PC-9 (cell line): Measurements from ENCODE around the gene ZNF581. TPM values are rescaled to one million over a fixed set of nuclear protein-coding genes. Genes with fewer than 3 reads are reported as not detected.

Experiments
- BruUV-seq: library from RNA; stranded (reverse); fragments of 400-500 nt; replicated peaks from 2 replicates; lab custom pipeline; 2021; lab: Mats Ljungman, UMichigan
- CTCF ChIA-PET: fragments of 300-600 bp; sonication (Branson Sonifier 250); formaldehyde crosslinking; loops from one replicate; lab custom pipeline; 2022; ENCODE audit warnings: antibody characterized with exemption; lab: Charles Lee
- POLR2A ChIA-PET: fragments of 300-600 bp; sonication (Branson Sonifier 250); formaldehyde crosslinking; loops from one replicate; lab custom pipeline; 2022; ENCODE audit warnings: antibody characterized with exemption; ENCODE audit not compliant: unreplicated experiment; lab: Charles Lee
- DNase-seq, 2 experiments: peaks; one replicate each; pipeline versions ENCODE4 v3.0.0 to v3.0.0-alpha.2; 2015 to 2022; ENCODE audit warnings: mixed read lengths in 1 of 2
- H2AFZ ChIP-seq: fragments of 200-600 bp; sonication (generic); 2 replicates; pipeline ENCODE4 v1.8.1; 2017; ENCODE audit warnings: antibody characterized with exemption
- H3F3A ChIP-seq: fragments of 200-600 bp; sonication (generic); 2 replicates; pipeline ENCODE4 v1.8.1; 2017; ENCODE audit warnings: antibody characterized with exemption, mild to moderate bottlenecking, low read depth; ENCODE audit not compliant: insufficient read depth
- H3K27ac ChIP-seq: fragments of 200-600 bp; sonication (generic); 2 replicates; pipeline ENCODE4 v1.6.1; 2016; ENCODE audit warnings: mixed run types
- H3K27me3 ChIP-seq: fragments of 200-600 bp; sonication (generic); 2 replicates; pipeline ENCODE4 v1.6.1; 2016; ENCODE audit warnings: low read depth, mixed run types; ENCODE audit not compliant: insufficient read depth
- H3K36me3 ChIP-seq: fragments of 200-600 bp; sonication (generic); 2 replicates; pipeline ENCODE4 v1.6.1; 2016; ENCODE audit warnings: low read depth, mixed run types
- H3K4me1 ChIP-seq: fragments of 200-600 bp; sonication (generic); replicated peaks from 2 replicates; pipeline ENCODE4 v1.6.1; 2016; ENCODE audit warnings: mixed run types; ENCODE audit not compliant: insufficient read depth
- H3K4me2 ChIP-seq: fragments of 200-600 bp; sonication (generic); 2 replicates; pipeline ENCODE4 v1.6.1; 2017; ENCODE audit warnings: mixed run types
- H3K4me3 ChIP-seq: fragments of 200-600 bp; sonication (generic); 2 replicates; pipeline ENCODE4 v1.6.1; 2016; ENCODE audit warnings: mixed run types
- H3K79me2 ChIP-seq: fragments of 200-600 bp; sonication (generic); 2 replicates; pipeline ENCODE4 v1.6.1; 2017; ENCODE audit warnings: low read depth, mixed run types
- H3K9me2 ChIP-seq: fragments of 200-600 bp; sonication (generic); 2 replicates; pipeline ENCODE4 v1.8.1; 2017; ENCODE audit warnings: mild to moderate bottlenecking; ENCODE audit not compliant: insufficient read depth
- H3K9me3 ChIP-seq: fragments of 200-600 bp; sonication (generic); 2 replicates; pipeline ENCODE4 v1.8.1; 2016; ENCODE audit warnings: low read depth; ENCODE audit not compliant: insufficient read depth
- H4K20me1 ChIP-seq: fragments of 200-600 bp; sonication (generic); 2 replicates; pipeline ENCODE4 v1.8.1; 2017; ENCODE audit not compliant: insufficient read depth
- CTCF ChIP-seq: fragments of 200-600 bp; sonication (generic); conservative IDR thresholded peaks from 2 replicates; pipeline ENCODE4 v1.6.1; 2017; ENCODE audit warnings: mixed run types, antibody characterized with exemption, mild to moderate bottlenecking, moderate library complexity
- EZH2 ChIP-seq: fragments of 200-600 bp; sonication (generic); IDR thresholded peaks from 2 replicates; pipeline ENCODE4 v1.8.0; 2017; ENCODE audit warnings: antibody characterized with exemption, low read depth
- intact Hi-C: fragments of 100-400 bp; cut with micrococcal nuclease; formaldehyde crosslinking; loops from one replicate; pipeline ENCODE4 v1.10.0; 2022; ENCODE audit not compliant: unreplicated experiment
- total RNA-seq: library from RNA; stranded (reverse); gene quantifications from 2 replicates; pipeline ENCODE4 v1.2.3, GENCODE V29; 2021

Gene ZNF581
- total RNA-seq, 1 experiment from 2014 or later: 53.5 TPM

DNA sequence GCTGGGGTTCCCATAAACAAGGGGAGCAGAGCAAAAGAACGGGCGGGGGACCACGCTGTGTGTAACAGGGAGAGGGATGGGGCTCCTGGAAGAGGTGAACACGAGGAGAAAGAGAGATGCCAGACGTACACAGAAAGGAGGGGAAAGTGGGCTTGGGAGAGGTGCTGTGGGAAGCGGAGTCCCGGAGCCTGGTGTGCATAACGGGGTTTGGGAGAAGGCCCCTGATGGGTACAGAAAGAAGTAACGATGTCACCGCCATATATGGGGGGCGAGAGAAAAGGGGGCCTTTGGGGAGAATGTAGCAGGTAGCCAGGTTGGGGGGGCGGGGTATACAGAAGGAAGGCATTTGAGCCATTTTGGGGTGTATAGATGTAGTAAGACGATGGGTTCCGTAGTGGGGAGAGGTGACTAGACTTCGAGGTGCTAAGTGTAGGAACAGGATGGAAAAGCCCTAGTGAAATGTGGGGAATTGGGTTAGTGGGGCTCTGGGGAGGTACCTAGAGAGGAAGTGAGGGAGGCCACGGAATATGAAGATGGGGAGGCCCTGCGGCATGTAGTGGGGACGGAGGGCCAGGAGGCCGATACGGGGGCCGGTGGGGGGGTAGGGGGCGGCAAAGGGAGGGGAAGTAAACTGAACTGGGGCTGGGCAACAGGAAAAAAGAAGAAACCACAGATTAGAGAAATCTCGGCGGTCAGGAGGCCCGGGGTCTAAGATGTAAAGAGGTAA is 1.9 kb upstream of the ZNF581 start:
- H3K79me2 ChIP-seq: peaks cover 60% of the 10 kb centered on the region
- CTCF ChIA-PET: no interaction called here
- H3K27ac ChIP-seq: 0 out of 2 replicates have a peak overlapping the region, but pooled peaks have one; percentile 40
- peaks cover 51% of the 10 kb centered on the region; the same call in 1 of the 2 replicates for H3F3A ChIP-seq
- intact Hi-C loops: no loop called here
- no peaks in the 10 kb centered on the region for H3K27me3 ChIP-seq
- H3K4me3 ChIP-seq: peak overlapping the region; percentile 66
- peak overlapping the region; percentile 90 for H3K4me2 ChIP-seq
- no TSS peak for BruUV-seq
- H4K20me1 ChIP-seq: peaks cover 5% of the 10 kb centered on the region
- no peak for DNase-seq
- no peaks in the 10 kb centered on the region for H3K9me2 ChIP-seq
- TF ChIP-seq EZH2: no peak
- no peak for TF ChIP-seq CTCF
- POLR2A ChIA-PET: interaction anchor here (0.6 kb wide), 1 partner anchor 1178 kb away, joined by 4 read pairs; the partner anchor contains the start of gene LENG9
- H3K4me1 ChIP-seq: peaks cover 10% of the 10 kb centered on the region
- H2AFZ ChIP-seq: peak overlapping the region; percentile 76
- H3K9me3 ChIP-seq: no peaks in the 10 kb centered on the region
- peaks cover 9% of the 10 kb centered on the region; the same call in 1 of the 2 replicates for H3K36me3 ChIP-seq

- Histone ChIP-seq H3K27ac (peak overlapping the region; percentile 44), H3K4me1 (peaks cover 8% of the 10 kb centered on the region), H3K4me3 (peak overlapping the region; percentile 66), H3K27me3 (no peaks in the 10 kb centered on the region), H3K79me2 (peaks cover 53% of the 10 kb centered on the region), H3K36me3 (peaks cover 9% of the 10 kb centered on the region), H3K9me2 (no peaks in the 10 kb centered on the region), H3F3A (peaks cover 59% of the 10 kb centered on the region; the same call in 1 of the 2 replicates), H4K20me1 (peaks cover 11% of the 10 kb centered on the region), H2AFZ (peak overlapping the region; percentile 59; the same call in 1 of the 2 replicates), H3K9me3 (no peaks in the 10 kb centered on the region), H3K4me2 (peak overlapping the region; percentile 90)
- intact Hi-C loops: loop anchor here (1.0 kb wide), 2 partner anchors 12 to 33 kb away; partner anchors contain the start of gene EPN1
- CTCF ChIA-PET: interaction anchor here (0.6 kb wide), 1 partner anchor 16 kb away, joined by 6 read pairs; no protein-coding TSS in a partner anchor
- DNase-seq: peak in 1 of 2 experiments; percentile 29
- TF ChIP-seq CTCF (no peak), EZH2 (no peak)
- POLR2A ChIA-PET: interaction anchor here (0.6 to 1.2 kb wide), 5 partner anchors 12 to 1179 kb away, joined by 3 to 14 read pairs (median 8); partner anchors contain the start of genes LENG9 and ZSCAN5A
- BruUV-seq: TSS peak; percentile 37
Measured at GRCh38 chr19:55642153-55643002, 1.1 kb upstream of the ZNF581 start.

DNA sequence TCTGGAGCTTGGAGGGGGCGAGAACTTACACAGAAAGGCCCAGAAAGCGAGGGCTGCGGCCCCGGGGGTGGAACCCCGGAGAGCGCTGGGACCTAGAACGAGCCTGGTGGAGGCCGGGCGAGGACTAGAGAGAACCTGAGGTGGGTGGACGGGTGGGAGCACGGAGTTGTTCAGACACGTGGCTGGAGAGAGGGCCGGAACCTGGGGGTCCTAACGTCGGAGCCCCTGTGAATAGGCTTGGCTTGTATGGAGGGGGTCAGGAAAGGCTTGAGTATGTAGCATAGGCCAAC is 383 bp downstream of the ZNF581 start:
- TF ChIP-seq CTCF (no peak), EZH2 (no peak)
- Histone ChIP-seq H3K4me3 (peak overlapping the region; percentile 66), H2AFZ (peak overlapping the region; percentile 59; the same call in 1 of the 2 replicates), H3K27me3 (no peaks in the 10 kb centered on the region), H3K4me2 (peak overlapping the region; percentile 90), H4K20me1 (peaks cover 11% of the 10 kb centered on the region), H3K27ac (peak overlapping the region; percentile 44), H3K9me3 (no peaks in the 10 kb centered on the region), H3K36me3 (peaks cover 6% of the 10 kb centered on the region), H3K79me2 (peaks cover 50% of the 10 kb centered on the region), H3K4me1 (peaks cover 8% of the 10 kb centered on the region), H3K9me2 (no peaks in the 10 kb centered on the region), H3F3A (peaks cover 52% of the 10 kb centered on the region; the same call in 1 of the 2 replicates)
- no TSS peak for BruUV-seq
- no peak for DNase-seq
- POLR2A ChIA-PET: no interaction called here
- intact Hi-C loops: loop anchor here (1.0 kb wide), 2 partner anchors 10 to 31 kb away; partner anchors contain the start of gene EPN1
- CTCF ChIA-PET: no interaction called here
